OCI-LY7 (cell line): ENCODE data around the gene NELFCD.

Experiments
- CTCF ChIP-seq: fragments of 200-600 bp; sonication (generic); conservative IDR thresholded peaks from 2 replicates; pipeline ENCODE4 v1.5.1; 2014; ENCODE audit warnings: mild to moderate bottlenecking, antibody characterized with exemption, low read length, moderate library complexity, mixed read lengths
- EZH2phosphoT487 ChIP-seq: fragments of 200-600 bp; sonication (generic); IDR thresholded peaks from 2 replicates; pipeline ENCODE4 v1.6.1; 2018; ENCODE audit warnings: low read depth, borderline replicate concordance, mild to moderate bottlenecking, mixed run types, antibody characterized with exemption, low read length, moderate library complexity, mixed read lengths

GRCh38 chr20:59004763-59005522 lies 23.9 kb downstream of the NELFCD start:
- no peak for TF ChIP-seq CTCF
- no peak for TF ChIP-seq EZH2phosphoT487
